Measurements from ENCODE around the gene HEMK1.

HEMK1 gene

GRCh38 chr3:50568947-50569749, at the start of gene HEMK1:
TSS of gene HEMK1 (plus strand) at chr3:50569522. CDS start at chr3:50571105, 1,583 bp downstream.
- DNase-seq (ENCODE audit: low spot score), result peak; percentile 97

GRCh38 chr3:50520849-50521248, 48.5 kb upstream of the HEMK1 start:
- DNase-seq (ENCODE audit: low spot score), result no peak

- no peak for DNase-seq (ENCODE audit: low spot score)
Measured at GRCh38 chr3:50521572-50521971, 47.8 kb upstream of the HEMK1 start.

GRCh38 chr3:50523279-50523811, 46.0 kb upstream of the HEMK1 start:
- DNase-seq (ENCODE audit: low spot score), result no peak

GRCh38 chr3:50524746-50525145, 44.6 kb upstream of the HEMK1 start:
- no peak for DNase-seq (ENCODE audit: low spot score)

- DNase-seq (ENCODE audit: low spot score), result no peak
Measured at GRCh38 chr3:50525191-50525910, 44.0 kb upstream of the HEMK1 start.

- peak; percentile 75 for DNase-seq (ENCODE audit: low spot score)
Measured at GRCh38 chr3:50525987-50526386, 43.3 kb upstream of the HEMK1 start.

GRCh38 chr3:50530001-50530970, 39.0 kb upstream of the HEMK1 start:
- no peak for DNase-seq (ENCODE audit: low spot score)

GRCh38 chr3:50531201-50531600, 38.1 kb upstream of the HEMK1 start:
- DNase-seq (ENCODE audit: low spot score), result no peak

GRCh38 chr3:50532062-50532705, 37.1 kb upstream of the HEMK1 start:
- DNase-seq (ENCODE audit: low spot score), result no peak

- DNase-seq (ENCODE audit: low spot score), result no peak
Measured at GRCh38 chr3:50533316-50533715, 36.0 kb upstream of the HEMK1 start.

GRCh38 chr3:50533807-50534461, 35.4 kb upstream of the HEMK1 start:
- no peak for DNase-seq (ENCODE audit: low spot score)

GRCh38 chr3:50534681-50535330, 34.5 kb upstream of the HEMK1 start:
- DNase-seq (ENCODE audit: low spot score), result no peak

GRCh38 chr3:50536471-50537180, 32.7 kb upstream of the HEMK1 start:
- no peak for DNase-seq (ENCODE audit: low spot score)

GRCh38 chr3:50537421-50538129, 31.7 kb upstream of the HEMK1 start:
- DNase-seq (ENCODE audit: low spot score), result no peak

- DNase-seq (ENCODE audit: low spot score), result no peak
Measured at GRCh38 chr3:50539356-50540286, 29.7 kb upstream of the HEMK1 start.

- DNase-seq (ENCODE audit: low spot score), result peak; percentile 86
Measured at GRCh38 chr3:50542177-50543034, 26.9 kb upstream of the HEMK1 start.

Measured in ecto neural progenitor cell (in vitro differentiated cells).